Measurements from ENCODE around the gene OR1S1.
"Not testable (repeated sequence)": the region's sequence is repeated elsewhere in the genome, so short reads cannot be mapped to it uniquely, and the experiment has no call there.

OR1S1 gene

DNA sequence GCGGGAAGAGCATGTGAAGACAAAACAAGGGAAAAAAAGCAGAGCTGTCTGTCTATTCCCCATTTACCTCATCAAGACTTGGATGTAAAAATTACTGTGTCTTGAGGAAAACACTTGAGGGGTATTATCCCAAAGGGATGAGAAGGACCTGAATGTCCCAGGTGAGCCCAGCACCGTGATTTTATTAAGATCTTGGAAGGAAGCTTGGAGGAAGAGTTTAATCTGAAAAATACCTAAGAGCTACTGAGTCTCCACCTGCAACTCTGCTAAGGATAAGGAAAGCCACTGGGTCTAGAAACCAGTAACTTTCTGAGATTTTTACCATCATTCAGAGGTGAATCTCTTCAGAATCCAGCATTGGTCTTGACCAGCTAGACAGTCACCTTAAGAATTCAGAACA lies at the start of gene OR1S1:
Gene OR1S1, plus strand, starts transcription at position 301 of the 400 bp plus-strand sequence.
- H3K79me2 ChIP-seq (ENCODE audit: insufficient read depth, low read length); ATAC-seq (ENCODE audit: insufficient read depth, low read depth): not testable (repeated sequence)

DNA sequence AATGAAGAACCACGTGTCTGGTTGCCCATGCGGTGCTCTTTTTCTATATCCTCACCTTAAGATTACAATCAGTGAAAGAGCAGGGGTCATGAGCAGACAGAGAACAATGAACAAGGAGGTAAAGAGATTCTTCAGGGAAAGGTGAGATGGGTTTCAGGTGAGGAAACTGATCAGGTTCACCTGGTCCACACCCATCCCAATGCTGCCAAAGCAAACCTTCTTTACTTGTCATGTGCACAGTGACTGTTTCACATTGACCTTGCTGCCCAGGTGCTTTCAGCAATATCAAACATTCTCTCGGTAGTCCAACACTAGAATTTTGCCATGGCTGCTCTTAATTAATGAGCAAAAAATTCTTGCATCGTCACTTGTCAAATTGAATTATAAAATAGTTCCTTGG lies 48.1 kb upstream of the OR1S1 start:
- TF ChIP-seq, protein P1, sequence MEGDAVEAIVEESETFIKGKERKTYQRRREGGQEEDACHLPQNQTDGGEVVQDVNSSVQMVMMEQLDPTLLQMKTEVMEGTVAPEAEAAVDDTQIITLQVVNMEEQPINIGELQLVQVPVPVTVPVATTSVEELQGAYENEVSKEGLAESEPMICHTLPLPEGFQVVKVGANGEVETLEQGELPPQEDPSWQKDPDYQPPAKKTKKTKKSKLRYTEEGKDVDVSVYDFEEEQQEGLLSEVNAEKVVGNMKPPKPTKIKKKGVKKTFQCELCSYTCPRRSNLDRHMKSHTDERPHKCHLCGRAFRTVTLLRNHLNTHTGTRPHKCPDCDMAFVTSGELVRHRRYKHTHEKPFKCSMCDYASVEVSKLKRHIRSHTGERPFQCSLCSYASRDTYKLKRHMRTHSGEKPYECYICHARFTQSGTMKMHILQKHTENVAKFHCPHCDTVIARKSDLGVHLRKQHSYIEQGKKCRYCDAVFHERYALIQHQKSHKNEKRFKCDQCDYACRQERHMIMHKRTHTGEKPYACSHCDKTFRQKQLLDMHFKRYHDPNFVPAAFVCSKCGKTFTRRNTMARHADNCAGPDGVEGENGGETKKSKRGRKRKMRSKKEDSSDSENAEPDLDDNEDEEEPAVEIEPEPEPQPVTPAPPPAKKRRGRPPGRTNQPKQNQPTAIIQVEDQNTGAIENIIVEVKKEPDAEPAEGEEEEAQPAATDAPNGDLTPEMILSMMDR (IDR thresholded peaks at IDR 0.05; ENCODE audit: borderline replicate concordance, extremely low read depth, low read length, poor library complexity, severe bottlenecking), result no peak
- TF ChIP-seq EZH2 (IDR thresholded peaks at IDR 0.05; ENCODE audit: borderline replicate concordance, low read depth, low read length, severe bottlenecking), result no peak
- DNase-seq (no peak), ATAC-seq (ENCODE audit: insufficient read depth, low read depth) (no peak)
- Histone ChIP-seq H3K27me3 (ENCODE audit: insufficient read depth, low read length, poor library complexity) (peaks cover 5% of the 10 kb centered on the region), H3K9ac (ENCODE audit: low read depth, low read length) (no peak overlapping the region), H3K36me3 (ENCODE audit: insufficient read depth, low read length) (no peaks in the 10 kb centered on the region), H3K79me2 (ENCODE audit: insufficient read depth, low read length) (no peaks in the 10 kb centered on the region), H3K9me3 (ENCODE audit: insufficient read depth, low read length, severe bottlenecking) (no peaks in the 10 kb centered on the region), H3K27ac (ENCODE audit: low read length) (no peak overlapping the region), H4K20me1 (ENCODE audit: insufficient read depth, low read length) (no peaks in the 10 kb centered on the region), H3K4me2 (ENCODE audit: insufficient read depth, low read length) (no peak overlapping the region), H2AFZ (ENCODE audit: low read depth, low read length) (no peak overlapping the region), H3K4me3 (ENCODE audit: low read depth in 1 of 2, low read length in 2 of 2) (no peak overlapping the region), H3K4me1 (ENCODE audit: insufficient read depth, low read length) (no peaks in the 10 kb centered on the region)

More for the DNA sequence above, at the start of gene OR1S1:
- not testable (repeated sequence) for H3K9me3 ChIP-seq (ENCODE audit: insufficient read depth, low read length, severe bottlenecking); H4K20me1 ChIP-seq (ENCODE audit: insufficient read depth, low read length); H3K4me3 ChIP-seq (ENCODE audit: low read depth in 1 of 2, low read length in 2 of 2); H3K27me3 ChIP-seq (ENCODE audit: insufficient read depth, low read length, poor library complexity); H3K4me1 ChIP-seq (ENCODE audit: insufficient read depth, low read length); H3K27ac ChIP-seq (ENCODE audit: low read length); H3K9ac ChIP-seq (ENCODE audit: low read depth, low read length); H3K4me2 ChIP-seq (ENCODE audit: insufficient read depth, low read length); DNase-seq; H2AFZ ChIP-seq (ENCODE audit: low read depth, low read length); H3K36me3 ChIP-seq (ENCODE audit: insufficient read depth, low read length)

DNA sequence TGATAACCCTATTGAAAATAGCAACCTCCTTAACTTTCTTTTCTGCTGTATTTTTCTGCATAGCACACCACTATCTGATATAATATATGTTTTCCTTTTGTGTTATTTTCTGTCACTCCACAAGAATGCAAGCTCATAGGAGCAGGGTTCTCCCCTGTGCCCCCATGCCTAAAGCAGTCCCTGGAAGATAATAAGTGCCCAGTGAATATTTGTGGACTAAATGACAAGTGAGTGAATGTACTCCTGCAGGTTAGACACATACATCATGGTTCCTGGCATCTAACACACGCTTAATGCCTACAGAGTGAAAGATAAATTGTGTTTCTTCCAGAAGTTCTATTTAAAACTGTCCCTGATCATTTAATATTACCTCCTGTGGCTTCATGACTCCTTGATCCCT lies 47.5 kb upstream of the OR1S1 start:
- H3K4me1 ChIP-seq (ENCODE audit: insufficient read depth, low read length), result no peaks in the 10 kb centered on the region
- H4K20me1 ChIP-seq (ENCODE audit: insufficient read depth, low read length), result no peaks in the 10 kb centered on the region
- no peak for DNase-seq
- no peak for ATAC-seq (ENCODE audit: insufficient read depth, low read depth)
- no peaks in the 10 kb centered on the region for H3K36me3 ChIP-seq (ENCODE audit: insufficient read depth, low read length)
- H3K27ac ChIP-seq (ENCODE audit: low read length), result no peak overlapping the region
- H3K4me3 ChIP-seq (ENCODE audit: low read depth in 1 of 2, low read length in 2 of 2), result no peak overlapping the region
- H3K79me2 ChIP-seq (ENCODE audit: insufficient read depth, low read length), result no peaks in the 10 kb centered on the region
- no peak overlapping the region for H2AFZ ChIP-seq (ENCODE audit: low read depth, low read length)
- H3K9ac ChIP-seq (ENCODE audit: low read depth, low read length), result no peak overlapping the region
- no peak overlapping the region for H3K4me2 ChIP-seq (ENCODE audit: insufficient read depth, low read length)
- H3K9me3 ChIP-seq (ENCODE audit: insufficient read depth, low read length, severe bottlenecking), result no peaks in the 10 kb centered on the region
- H3K27me3 ChIP-seq (ENCODE audit: insufficient read depth, low read length, poor library complexity), result peaks cover 5% of the 10 kb centered on the region
- no peak for TF ChIP-seq EZH2 (IDR thresholded peaks at IDR 0.05; ENCODE audit: borderline replicate concordance, low read depth, low read length, severe bottlenecking)
- TF ChIP-seq, protein P1 (IDR thresholded peaks at IDR 0.05; ENCODE audit: borderline replicate concordance, extremely low read depth, low read length, poor library complexity, severe bottlenecking), result no peak

DNA sequence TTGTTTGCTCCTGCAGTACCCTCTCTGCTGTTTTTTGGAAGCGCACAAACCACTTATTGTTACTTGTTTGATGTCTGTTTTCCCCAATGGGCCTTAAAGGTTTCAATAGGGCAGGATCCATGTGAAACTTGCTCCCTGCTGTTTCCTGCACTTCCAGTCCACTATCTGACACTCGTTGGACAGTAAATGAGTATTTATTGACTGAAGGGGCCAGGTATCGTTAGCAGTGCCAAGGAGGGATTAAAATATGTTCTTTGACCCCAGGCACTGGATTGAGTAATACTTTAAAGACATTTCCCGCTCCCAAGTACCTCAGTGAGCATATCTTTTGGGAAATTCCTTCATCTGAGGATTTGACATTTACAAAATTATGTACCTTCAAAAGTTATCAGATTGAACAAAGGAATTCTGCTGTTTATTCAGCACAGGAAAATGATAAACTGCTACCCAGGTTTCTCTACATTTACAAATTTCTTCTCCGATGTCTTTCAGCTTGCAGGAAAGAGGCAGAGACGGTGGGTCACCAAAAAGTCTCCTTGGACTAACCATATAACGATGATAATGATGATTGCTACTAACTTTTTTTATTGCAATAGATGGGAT lies 46.9 kb upstream of the OR1S1 start:
- no peaks in the 10 kb centered on the region for H3K36me3 ChIP-seq (ENCODE audit: insufficient read depth, low read length)
- no peaks in the 10 kb centered on the region for H4K20me1 ChIP-seq (ENCODE audit: insufficient read depth, low read length)
- no peaks in the 10 kb centered on the region for H3K4me1 ChIP-seq (ENCODE audit: insufficient read depth, low read length)
- no peak for TF ChIP-seq EZH2 (IDR thresholded peaks at IDR 0.05; ENCODE audit: borderline replicate concordance, low read depth, low read length, severe bottlenecking)
- TF ChIP-seq, protein P1 (IDR thresholded peaks at IDR 0.05; ENCODE audit: borderline replicate concordance, extremely low read depth, low read length, poor library complexity, severe bottlenecking), result no peak
- no peak overlapping the region for H3K9ac ChIP-seq (ENCODE audit: low read depth, low read length)
- no peak overlapping the region for H2AFZ ChIP-seq (ENCODE audit: low read depth, low read length)
- no peak overlapping the region for H3K4me2 ChIP-seq (ENCODE audit: insufficient read depth, low read length)
- DNase-seq, result no peak
- no peaks in the 10 kb centered on the region for H3K9me3 ChIP-seq (ENCODE audit: insufficient read depth, low read length, severe bottlenecking)
- ATAC-seq (ENCODE audit: insufficient read depth, low read depth), result no peak
- no peak overlapping the region for H3K27ac ChIP-seq (ENCODE audit: low read length)
- no peak overlapping the region for H3K4me3 ChIP-seq (ENCODE audit: low read depth in 1 of 2, low read length in 2 of 2)
- peaks cover 5% of the 10 kb centered on the region for H3K27me3 ChIP-seq (ENCODE audit: insufficient read depth, low read length, poor library complexity)
- H3K79me2 ChIP-seq (ENCODE audit: insufficient read depth, low read length), result no peaks in the 10 kb centered on the region

Data from DND-41 (cell line).